ENCODE measurements around the gene ARVCF.

ARVCF gene

DNA sequence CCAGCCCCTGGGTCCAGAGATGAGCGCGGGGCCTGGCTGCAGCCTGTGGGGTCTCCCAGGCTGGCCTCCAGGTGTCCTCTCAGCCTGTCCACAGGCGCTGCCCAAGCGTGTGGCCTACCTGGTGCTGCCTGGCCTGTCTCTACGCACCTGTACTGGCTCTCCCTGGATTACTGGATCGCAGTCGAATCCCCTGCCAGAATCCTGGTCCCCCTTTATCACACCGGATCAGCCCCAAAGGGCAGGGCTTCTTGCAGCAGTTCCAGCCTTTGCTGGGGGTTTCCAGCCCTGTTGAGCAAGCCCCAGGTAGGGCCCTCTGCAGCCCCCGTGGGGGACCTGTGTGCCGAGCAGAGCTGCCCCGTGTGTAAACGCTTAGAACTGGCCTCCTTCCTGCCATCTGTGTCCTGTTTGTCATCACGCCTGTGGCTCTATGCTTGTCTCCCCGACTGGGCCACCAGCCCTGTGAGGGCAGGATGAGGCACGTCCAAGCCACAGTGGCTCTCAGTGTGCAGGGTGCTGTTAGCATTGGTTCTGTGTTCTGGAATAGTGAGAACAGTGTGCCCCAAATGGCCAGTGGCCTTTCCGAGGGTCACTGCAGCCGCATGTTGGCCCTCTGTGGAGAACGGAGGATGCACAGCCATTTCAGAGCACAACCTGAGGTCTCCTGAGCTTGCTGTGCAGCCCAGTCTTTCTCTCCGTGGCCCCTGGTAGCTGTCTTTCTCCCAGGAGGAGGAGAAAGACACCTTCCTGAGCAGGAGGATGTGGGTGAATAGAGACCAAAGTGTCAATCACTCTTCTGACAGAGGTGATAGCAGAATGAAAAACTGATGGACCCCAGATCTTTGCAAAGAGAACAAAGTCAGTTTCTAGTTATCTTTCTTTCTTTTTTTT lies 61.1 kb downstream of the ARVCF start:
- H3K4me3 ChIP-seq (ENCODE audit: low read depth, low read length), result no peak overlapping the region
- TF ChIP-seq, protein P1, sequence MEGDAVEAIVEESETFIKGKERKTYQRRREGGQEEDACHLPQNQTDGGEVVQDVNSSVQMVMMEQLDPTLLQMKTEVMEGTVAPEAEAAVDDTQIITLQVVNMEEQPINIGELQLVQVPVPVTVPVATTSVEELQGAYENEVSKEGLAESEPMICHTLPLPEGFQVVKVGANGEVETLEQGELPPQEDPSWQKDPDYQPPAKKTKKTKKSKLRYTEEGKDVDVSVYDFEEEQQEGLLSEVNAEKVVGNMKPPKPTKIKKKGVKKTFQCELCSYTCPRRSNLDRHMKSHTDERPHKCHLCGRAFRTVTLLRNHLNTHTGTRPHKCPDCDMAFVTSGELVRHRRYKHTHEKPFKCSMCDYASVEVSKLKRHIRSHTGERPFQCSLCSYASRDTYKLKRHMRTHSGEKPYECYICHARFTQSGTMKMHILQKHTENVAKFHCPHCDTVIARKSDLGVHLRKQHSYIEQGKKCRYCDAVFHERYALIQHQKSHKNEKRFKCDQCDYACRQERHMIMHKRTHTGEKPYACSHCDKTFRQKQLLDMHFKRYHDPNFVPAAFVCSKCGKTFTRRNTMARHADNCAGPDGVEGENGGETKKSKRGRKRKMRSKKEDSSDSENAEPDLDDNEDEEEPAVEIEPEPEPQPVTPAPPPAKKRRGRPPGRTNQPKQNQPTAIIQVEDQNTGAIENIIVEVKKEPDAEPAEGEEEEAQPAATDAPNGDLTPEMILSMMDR (IDR thresholded peaks at IDR 0.05; ENCODE audit: low read depth, low read length), result no peak

DNA sequence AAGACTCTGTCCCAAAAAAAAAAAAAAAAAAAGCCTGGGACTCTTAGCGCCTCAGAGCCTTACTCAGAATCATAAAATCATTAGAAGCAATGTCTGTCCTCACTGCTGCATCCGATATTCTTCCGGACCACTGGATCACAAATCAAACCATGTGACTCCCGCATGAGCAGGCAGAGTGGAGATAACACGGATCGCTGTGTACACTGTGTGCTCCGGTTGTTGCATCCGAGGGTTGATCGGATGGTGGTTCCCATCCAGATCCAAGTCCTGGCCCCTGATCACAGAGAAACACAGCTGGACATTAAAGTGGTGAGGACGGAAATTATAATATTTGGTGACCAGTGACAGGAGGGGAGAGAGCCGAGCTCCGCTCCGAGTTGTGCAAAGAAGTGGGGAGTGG lies 65.3 kb downstream of the ARVCF start:
- TF ChIP-seq, protein P1 (IDR thresholded peaks at IDR 0.05; ENCODE audit: low read depth, low read length), result no peak
- H3K4me3 ChIP-seq (ENCODE audit: low read depth, low read length), result no peak overlapping the region

DNA sequence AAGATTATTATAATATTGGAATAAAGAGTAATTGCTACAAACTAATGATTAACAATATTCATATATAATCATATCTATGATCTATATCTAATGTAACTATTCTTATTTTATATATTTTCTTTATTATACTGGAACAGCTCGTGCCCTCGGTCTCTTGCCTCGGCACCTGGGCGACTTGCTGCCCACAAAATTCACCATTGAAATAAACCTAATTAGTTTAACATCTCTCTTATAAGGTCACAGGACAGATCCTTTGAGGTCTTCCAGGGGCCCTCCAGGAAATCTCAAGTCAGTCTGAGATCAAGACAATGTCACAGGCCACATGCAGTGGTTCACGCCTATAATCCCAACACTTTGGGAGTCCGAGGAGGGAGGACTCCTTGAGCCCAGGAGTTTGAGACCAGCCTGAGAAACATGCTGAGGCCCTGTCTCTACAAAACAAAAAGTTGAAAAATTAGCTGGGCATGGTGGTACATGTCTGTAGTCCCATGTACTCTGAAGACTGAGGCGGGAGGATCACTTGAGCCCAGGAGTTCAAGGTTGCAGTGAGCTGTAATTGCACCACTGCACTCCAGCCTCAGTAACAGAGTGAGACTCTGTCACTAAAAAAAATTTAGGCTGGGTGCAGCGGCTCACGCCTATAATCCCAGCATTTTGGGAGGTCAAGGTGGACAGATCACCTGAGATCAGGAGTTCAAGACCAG lies 68.4 kb downstream of the ARVCF start:
- no peak overlapping the region for H3K4me3 ChIP-seq (ENCODE audit: low read depth, low read length)
- TF ChIP-seq, protein P1 (IDR thresholded peaks at IDR 0.05; ENCODE audit: low read depth, low read length), result no peak

DNA sequence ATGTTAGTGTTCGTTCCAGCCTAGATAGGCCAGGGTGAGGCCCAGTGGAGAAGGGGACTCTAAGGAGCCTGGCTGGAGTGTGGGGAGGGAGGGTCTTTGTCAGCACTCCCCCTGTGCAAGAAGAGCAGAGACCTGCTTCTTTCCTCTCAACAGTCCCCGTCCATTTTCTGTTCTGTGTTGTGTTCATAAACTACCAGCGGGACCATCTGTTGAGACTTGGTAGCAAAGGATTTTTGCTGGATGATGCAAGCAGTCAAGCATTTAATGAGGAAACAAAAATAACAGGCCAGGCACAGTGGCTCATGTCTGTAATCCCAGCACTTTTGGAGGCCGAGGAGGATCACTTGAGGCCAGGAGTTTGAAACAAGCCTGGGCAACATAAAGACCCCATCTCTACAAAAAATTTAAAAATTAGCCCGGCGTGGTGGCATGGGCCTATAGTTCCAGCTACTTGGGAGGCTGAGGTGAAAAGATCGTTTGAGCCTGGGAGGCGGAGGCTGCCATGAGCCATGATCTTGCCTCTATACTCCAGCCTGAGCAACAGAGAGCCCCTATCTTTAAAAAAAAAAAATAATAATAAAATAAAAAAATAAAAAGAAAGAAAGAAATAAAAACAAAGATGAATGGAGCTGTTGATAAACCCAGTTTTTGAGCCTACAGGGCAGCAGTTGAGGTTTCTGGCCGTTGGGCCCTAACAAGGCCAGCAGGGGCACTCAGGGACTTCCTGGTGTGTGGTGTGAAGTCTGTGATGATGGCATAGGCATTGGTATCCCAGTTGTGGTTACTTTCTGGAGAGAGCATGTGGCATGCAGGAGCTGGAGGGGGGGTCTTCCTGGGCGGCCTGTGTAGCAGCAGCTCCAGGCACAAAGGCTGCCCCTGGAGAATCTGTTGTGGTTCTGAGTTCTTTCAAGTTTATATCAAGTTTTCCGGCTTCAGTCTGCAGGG lies 73.3 kb downstream of the ARVCF start:
- peak overlapping the region; percentile 64 for H3K4me3 ChIP-seq (ENCODE audit: low read depth, low read length)
- TF ChIP-seq, protein P1 (IDR thresholded peaks at IDR 0.05; ENCODE audit: low read depth, low read length), result 0 out of 2 replicates have a peak, but pooled peaks have one; percentile 13

GRCh38 chr22:19942157-19943081 lies 74.2 kb downstream of the ARVCF start:
- TF ChIP-seq, protein P1 (IDR thresholded peaks at IDR 0.05; ENCODE audit: low read depth, low read length), result no peak
- peak overlapping the region; percentile 64 for H3K4me3 ChIP-seq (ENCODE audit: low read depth, low read length)

DNA sequence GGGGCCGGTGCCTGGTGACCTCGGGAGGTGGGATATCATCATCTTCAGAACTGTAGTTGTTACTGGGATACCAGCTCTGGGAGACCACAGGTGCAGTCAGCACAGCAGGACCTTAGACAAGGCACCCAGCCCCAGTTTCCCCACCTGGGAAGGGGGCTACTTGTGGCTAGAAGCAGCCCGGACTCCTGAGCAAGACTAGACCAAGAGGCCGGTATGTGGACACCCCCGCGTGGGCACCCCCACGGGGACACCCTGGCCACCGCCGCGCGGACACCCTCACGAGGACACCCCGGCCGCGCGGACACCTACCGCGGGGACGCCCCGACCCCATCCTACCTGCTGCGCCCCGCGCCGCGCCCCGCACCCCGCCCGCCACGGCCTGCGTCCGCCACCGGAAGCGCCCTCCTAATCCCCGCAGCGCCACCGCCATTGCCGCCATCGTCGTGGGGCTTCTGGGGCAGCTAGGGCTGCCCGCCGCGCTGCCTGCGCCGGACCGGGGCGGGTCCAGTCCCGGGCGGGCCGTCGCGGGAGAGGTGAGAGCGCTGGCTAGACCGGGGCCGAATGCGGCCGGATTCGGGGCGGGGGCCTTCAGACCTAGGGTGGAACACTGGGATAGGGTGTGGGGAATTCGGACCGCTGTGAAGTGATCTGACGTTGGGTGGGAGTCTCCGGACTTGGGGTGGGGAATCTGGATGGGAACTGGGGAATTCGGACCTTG lies 75.1 kb downstream of the ARVCF start, which contains the start of the genes COMT and TXNRD2:
Gene COMT (plus strand): TSS at position 408 of the 718 bp plus-strand sequence. CDS start 20,755 bp downstream, outside the sequence.
Gene TXNRD2 (minus strand): TSS at position 454 of the 718 bp plus-strand sequence. CDS start 15 bp downstream, at position 439.
- H3K4me3 ChIP-seq (ENCODE audit: low read depth, low read length), result peak within 1 kb of the TSS; percentile 64
- TF ChIP-seq, protein P1 (IDR thresholded peaks at IDR 0.05; ENCODE audit: low read depth, low read length), result no peak
